AG10803 (cell line): ENCODE measurements around the gene SLC44A2.

Source experiments
- DNase-seq: peaks from one replicate; pipeline ENCODE4 v3.0.0; 2010; ENCODE audit warnings: low read depth
- H3K4me3 ChIP-seq: 2 replicates; pipeline ENCODE4 v1.5.1; 2011; ENCODE audit warnings: mild to moderate bottlenecking, low read length, control low read depth
- TF ChIP-seq, protein P1 (sequence below): conservative IDR thresholded peaks from 2 replicates; pipeline ENCODE4 v1.5.1; 2011; ENCODE audit warnings: mild to moderate bottlenecking, low read length, control low read depth, inconsistent platforms

The SLC44A2 gene

DNA sequence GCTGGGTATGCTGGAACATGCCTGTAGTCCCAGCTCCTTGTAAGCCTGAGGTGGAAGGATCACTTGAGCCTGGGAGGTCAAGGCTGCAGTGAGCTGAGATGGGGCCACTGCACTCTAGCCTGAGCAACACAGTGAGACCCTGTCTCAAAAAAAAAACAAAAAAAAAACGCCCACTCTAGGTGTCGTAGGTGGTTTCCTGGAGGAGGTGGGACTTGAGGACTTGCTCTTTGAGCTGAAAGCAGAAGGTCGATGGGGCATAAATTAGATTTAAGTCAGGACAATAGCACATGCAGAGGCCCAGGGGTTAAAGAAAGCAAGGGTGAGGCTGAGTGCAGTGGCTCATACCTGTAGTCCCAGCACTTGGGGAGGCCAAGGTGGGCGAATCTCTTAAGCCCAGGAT lies 15.9 kb downstream of the SLC44A2 start:
- TF ChIP-seq, protein P1, sequence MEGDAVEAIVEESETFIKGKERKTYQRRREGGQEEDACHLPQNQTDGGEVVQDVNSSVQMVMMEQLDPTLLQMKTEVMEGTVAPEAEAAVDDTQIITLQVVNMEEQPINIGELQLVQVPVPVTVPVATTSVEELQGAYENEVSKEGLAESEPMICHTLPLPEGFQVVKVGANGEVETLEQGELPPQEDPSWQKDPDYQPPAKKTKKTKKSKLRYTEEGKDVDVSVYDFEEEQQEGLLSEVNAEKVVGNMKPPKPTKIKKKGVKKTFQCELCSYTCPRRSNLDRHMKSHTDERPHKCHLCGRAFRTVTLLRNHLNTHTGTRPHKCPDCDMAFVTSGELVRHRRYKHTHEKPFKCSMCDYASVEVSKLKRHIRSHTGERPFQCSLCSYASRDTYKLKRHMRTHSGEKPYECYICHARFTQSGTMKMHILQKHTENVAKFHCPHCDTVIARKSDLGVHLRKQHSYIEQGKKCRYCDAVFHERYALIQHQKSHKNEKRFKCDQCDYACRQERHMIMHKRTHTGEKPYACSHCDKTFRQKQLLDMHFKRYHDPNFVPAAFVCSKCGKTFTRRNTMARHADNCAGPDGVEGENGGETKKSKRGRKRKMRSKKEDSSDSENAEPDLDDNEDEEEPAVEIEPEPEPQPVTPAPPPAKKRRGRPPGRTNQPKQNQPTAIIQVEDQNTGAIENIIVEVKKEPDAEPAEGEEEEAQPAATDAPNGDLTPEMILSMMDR: no peak
- H3K4me3 ChIP-seq: no peak overlapping the region
- no peak for DNase-seq

DNA sequence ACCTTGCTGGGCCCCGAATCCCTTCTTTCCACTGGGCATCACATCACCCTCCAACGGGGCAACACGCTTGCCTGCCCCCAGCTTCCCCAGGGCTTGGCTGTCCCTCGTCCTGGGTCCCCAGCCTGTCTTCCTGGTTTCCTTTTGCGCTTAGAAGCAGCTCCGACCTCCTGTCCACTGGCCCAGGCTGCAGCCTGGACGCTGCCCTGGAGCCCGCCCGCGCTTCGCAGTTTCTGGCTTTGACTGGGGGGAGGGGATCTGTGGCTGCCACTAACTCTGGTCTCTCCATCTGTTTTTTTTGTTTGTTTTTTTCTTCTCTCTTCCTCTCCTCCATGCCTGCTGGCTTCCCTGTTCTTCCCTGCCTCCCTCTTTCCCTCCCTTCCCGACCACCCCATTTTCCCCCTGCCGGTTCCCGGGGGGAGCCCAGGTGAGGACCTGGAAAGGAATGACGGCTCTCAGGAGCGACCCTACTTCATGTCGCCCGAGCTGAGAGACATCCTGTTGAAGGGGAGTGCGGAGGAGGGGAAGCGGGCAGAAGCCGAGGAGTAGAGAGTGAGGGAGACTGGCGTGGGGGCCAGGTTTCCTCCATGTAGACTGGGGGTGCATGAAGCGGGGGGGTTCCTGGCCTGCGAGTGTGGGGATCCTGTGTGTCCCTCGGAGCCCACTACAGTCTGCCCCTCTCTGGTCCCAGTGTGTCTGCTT lies 17.3 kb downstream of the SLC44A2 start:
- H3K4me3 ChIP-seq: no peak overlapping the region
- TF ChIP-seq, protein P1: no peak
- DNase-seq: no peak

DNA sequence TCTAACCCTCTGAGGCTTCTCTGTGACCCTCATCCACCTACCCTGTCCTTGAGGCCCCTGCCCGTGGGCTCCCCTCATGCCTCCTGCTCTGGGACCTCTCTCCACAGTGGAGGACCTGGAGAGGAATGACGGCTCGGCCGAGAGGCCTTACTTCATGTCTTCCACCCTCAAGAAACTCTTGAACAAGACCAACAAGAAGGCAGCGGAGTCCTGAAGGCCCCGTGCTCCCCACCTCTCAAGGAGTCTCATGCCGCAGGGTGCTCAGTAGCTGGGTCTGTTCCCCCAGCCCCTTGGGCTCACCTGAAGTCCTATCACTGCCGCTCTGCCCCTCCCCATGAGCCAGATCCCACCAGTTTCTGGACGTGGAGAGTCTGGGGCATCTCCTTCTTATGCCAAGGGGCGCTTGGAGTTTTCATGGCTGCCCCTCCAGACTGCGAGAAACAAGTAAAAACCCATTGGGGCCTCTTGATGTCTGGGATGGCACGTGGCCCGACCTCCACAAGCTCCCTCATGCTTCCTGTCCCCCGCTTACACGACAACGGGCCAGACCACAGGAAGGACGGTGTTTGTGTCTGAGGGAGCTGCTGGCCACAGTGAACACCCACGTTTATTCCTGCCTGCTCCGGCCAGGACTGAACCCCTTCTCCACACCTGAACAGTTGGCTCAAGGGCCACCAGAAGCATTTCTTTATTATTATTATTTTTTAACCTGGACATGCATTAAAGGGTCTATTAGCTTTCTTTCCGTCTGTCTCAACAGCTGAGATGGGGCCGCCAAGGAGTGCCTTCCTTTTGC lies 18.0 kb downstream of the SLC44A2 start:
- H3K4me3 ChIP-seq: no peak overlapping the region
- TF ChIP-seq, protein P1: no peak
- DNase-seq: no peak

DNA sequence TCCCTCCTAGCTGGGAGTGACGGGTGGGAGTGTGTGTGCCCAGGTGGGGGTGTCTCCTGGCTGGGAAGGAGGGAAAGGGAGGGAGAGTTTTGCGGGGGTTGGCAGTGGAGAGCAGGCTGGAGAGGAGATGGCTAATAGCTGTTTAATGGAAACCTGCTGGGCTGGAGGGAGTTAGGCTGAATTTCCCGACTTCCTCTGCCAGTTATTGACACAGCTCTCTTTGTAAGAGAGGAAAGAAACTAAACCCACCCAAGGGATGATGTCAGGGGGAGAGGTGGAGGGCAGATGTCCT lies 18.6 kb downstream of the SLC44A2 start:
- TF ChIP-seq, protein P1: no peak
- H3K4me3 ChIP-seq: no peak overlapping the region
- DNase-seq: peak; percentile 35

DNA sequence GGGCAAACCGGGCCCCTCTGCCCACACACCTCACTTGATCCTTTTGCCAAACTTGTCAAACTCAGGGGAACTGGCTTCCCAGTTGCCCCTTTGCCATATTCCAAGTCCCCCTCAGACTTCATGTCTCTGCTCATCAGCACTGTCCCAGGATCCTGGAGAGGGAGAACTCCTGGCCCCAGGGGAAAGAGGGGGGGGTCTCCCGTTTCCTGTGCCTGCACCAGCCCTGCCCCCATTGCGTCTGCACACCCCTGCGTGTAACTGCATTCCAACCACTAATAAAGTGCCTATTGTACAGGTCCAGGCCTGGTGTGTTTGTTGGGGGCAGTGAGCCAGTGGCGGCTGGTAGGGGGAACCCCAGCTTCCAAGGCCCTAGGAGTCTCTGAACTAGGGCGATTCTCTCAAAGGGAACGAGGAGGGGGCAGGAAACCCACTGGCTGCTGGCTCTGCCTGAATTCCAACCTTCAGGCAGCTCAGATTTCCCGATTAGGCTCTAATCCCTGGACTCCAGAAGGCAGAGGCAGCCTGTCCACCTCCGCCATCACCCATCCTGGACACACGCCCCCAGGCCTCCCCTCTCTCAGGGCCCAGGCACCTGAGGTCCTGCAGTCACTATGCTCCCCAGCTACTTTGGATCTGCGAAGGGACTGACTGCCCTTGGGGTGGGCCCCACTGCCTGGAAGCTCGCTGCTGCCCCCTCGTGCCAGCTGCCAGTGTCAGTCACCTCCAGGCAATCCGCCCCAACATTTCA lies 19.1 kb downstream of the SLC44A2 start:
- H3K4me3 ChIP-seq: no peak overlapping the region
- peak; percentile 68 for DNase-seq
- TF ChIP-seq, protein P1: peak; percentile 86

DNA sequence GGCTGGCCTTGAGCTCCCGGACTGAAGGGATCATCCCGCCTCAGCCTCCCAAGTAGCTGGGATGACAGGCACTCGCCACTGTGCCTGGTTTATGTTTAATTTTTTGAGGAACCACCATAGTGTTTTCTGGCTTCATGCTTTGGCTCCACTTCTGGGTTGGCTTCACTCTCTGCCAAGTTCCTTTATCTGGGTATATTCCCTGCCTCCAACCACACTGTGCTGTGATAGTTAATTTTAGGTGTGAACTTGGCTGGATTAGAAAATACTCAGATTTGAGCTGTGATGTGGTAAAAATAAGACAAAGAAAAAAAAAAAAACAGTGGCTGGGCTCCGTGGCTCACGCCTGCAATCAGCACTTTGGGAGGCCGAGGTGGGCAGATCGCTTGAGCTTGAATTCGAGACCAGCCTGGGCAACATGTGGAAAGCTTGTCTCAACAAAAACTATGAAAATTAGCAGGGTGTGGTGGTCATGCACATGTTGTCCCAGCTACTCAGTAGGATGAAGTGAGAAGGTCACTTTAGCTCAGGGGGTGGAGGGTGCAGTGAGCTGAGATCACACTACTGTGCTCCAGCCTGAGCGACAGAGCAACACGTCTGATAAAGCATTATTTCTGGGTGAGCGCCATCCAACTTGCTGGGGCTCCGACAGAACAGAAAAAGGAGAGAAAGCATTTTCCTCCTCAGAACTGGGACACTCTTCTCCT lies 21.3 kb downstream of the SLC44A2 start:
- TF ChIP-seq, protein P1: no peak
- DNase-seq: no peak
- H3K4me3 ChIP-seq: no peak overlapping the region
